ENCODE measurements around the gene APOL1.
"Not testable (repeated sequence)": the region's sequence is repeated elsewhere in the genome, so short reads cannot be mapped to it uniquely, and the experiment has no call there.

APOL1 gene

GRCh38 chr22:36267058-36267457, 14.1 kb downstream of the APOL1 start:
- no peak for DNase-seq (ENCODE audit: low read depth)

GRCh38 chr22:36267896-36268485, 15.1 kb downstream of the APOL1 start:
- DNase-seq (ENCODE audit: low read depth) = no peak

GRCh38 chr22:36271231-36271630, 18.3 kb downstream of the APOL1 start:
- not testable (repeated sequence) for DNase-seq (ENCODE audit: low read depth)

GRCh38 chr22:36271951-36272350, 19.0 kb downstream of the APOL1 start:
- not testable (repeated sequence) for DNase-seq (ENCODE audit: low read depth)

- DNase-seq (ENCODE audit: low read depth) = no peak
Observed at GRCh38 chr22:36274531-36274930, 21.6 kb downstream of the APOL1 start.

GRCh38 chr22:36277482-36278291, 24.8 kb downstream of the APOL1 start:
- DNase-seq (ENCODE audit: low read depth) = no peak

GRCh38 chr22:36279219-36279666, 26.3 kb downstream of the APOL1 start:
- no peak for DNase-seq (ENCODE audit: low read depth)

- no peak for DNase-seq (ENCODE audit: low read depth)
Observed at GRCh38 chr22:36280379-36280778, 27.4 kb downstream of the APOL1 start.

- no peak for DNase-seq (ENCODE audit: low read depth)
Observed at GRCh38 chr22:36281781-36282327, 28.9 kb downstream of the APOL1 start.

GRCh38 chr22:36282328-36282831, 29.4 kb downstream of the APOL1 start:
- no peak for DNase-seq (ENCODE audit: low read depth)

- DNase-seq (ENCODE audit: low read depth) = no peak
Observed at GRCh38 chr22:36284171-36284571, 31.2 kb downstream of the APOL1 start.

GRCh38 chr22:36285017-36285416, 32.1 kb downstream of the APOL1 start:
- DNase-seq (ENCODE audit: low read depth) = no peak

- DNase-seq (ENCODE audit: low read depth) = no peak
Observed at GRCh38 chr22:36285545-36285944, 32.6 kb downstream of the APOL1 start.

- DNase-seq (ENCODE audit: low read depth) = peak; percentile 42
Observed at GRCh38 chr22:36286096-36286957, 33.4 kb downstream of the APOL1 start.

- DNase-seq (ENCODE audit: low read depth) = no peak
Observed at GRCh38 chr22:36287881-36288515, 35.1 kb downstream of the APOL1 start.

GRCh38 chr22:36288571-36289405, 35.9 kb downstream of the APOL1 start:
- DNase-seq (ENCODE audit: low read depth) = no peak

GRCh38 chr22:36289406-36289870, 36.5 kb downstream of the APOL1 start:
- no peak for DNase-seq (ENCODE audit: low read depth)

- DNase-seq (ENCODE audit: low read depth) = not testable (repeated sequence)
Observed at GRCh38 chr22:36289948-36290371, 37.0 kb downstream of the APOL1 start.

- not testable (repeated sequence) for DNase-seq (ENCODE audit: low read depth)
Observed at GRCh38 chr22:36290391-36291075, 37.6 kb downstream of the APOL1 start.

Data from HS-27A (cell line).